H9 (cell line): ENCODE data around the gene SLC9A5. TPM values are rescaled to one million over a fixed set of nuclear protein-coding genes. Genes with fewer than 3 reads are reported as not detected.

Experiments
- DNase-seq: peaks from one replicate; pipeline ENCODE4 v3.0.0-alpha.2; 2017
- H2AFZ ChIP-seq: one replicate; pipeline ENCODE4 v1.6.1; 2013; ENCODE audit warnings: mild to moderate bottlenecking, low read length, control low read depth, moderate library complexity
- H2AK5ac ChIP-seq: 2 replicates; pipeline ENCODE4 v1.6.1; 2013; ENCODE audit warnings: low read length, control low read depth, mixed read lengths; ENCODE audit not compliant: insufficient read length
- H2BK120ac ChIP-seq: one replicate; pipeline ENCODE4 v1.6.1; 2013; ENCODE audit warnings: low read depth, mild to moderate bottlenecking, low read length, control low read depth, inconsistent platforms; ENCODE audit not compliant: poor library complexity, severe bottlenecking
- H2BK12ac ChIP-seq: 2 replicates; pipeline ENCODE4 v1.6.1; 2013; ENCODE audit warnings: low read length, control low read depth, mixed read lengths, low read depth; ENCODE audit not compliant: insufficient read length
- H2BK15ac ChIP-seq: 2 replicates; pipeline ENCODE4 v1.6.1; 2013; ENCODE audit warnings: low read depth, low read length, control low read depth
- H2BK20ac ChIP-seq: one replicate; pipeline ENCODE4 v1.6.1; 2013; ENCODE audit warnings: low read depth, mild to moderate bottlenecking, low read length, control low read depth, inconsistent platforms; ENCODE audit not compliant: poor library complexity, severe bottlenecking
- H2BK5ac ChIP-seq: 2 replicates; pipeline ENCODE4 v1.6.1; 2013; ENCODE audit warnings: low read length, control low read depth, mixed read lengths; ENCODE audit not compliant: insufficient read length
- H3K14ac ChIP-seq: 2 replicates; pipeline ENCODE4 v1.6.1; 2013; ENCODE audit warnings: low read length, control low read depth; ENCODE audit not compliant: insufficient read depth
- H3K18ac ChIP-seq: 2 replicates; pipeline ENCODE4 v1.6.1; 2013; ENCODE audit warnings: low read depth, mild to moderate bottlenecking, mixed read lengths, low read length, control low read depth; ENCODE audit not compliant: insufficient read length
- H3K23ac ChIP-seq: 2 replicates; pipeline ENCODE4 v1.6.1; 2013; ENCODE audit warnings: low read length, control low read depth, mixed read lengths, low read depth; ENCODE audit not compliant: insufficient read length
- H3K23me2 ChIP-seq: 2 replicates; pipeline ENCODE4 v1.6.1; 2013; ENCODE audit warnings: low read depth, mild to moderate bottlenecking, mixed read lengths, low read length, control low read depth; ENCODE audit not compliant: insufficient read length, poor library complexity, severe bottlenecking
- H3K27ac ChIP-seq: 2 replicates; pipeline ENCODE4 v1.5.1; 2013; ENCODE audit warnings: low read length, control low read depth, mixed read lengths, low read depth; ENCODE audit not compliant: insufficient read length
- H3K27me3 ChIP-seq: 2 replicates; pipeline ENCODE4 v1.6.1; 2013; ENCODE audit warnings: low read length, control low read depth, inconsistent platforms; ENCODE audit not compliant: insufficient read depth
- H3K4ac ChIP-seq: 2 replicates; pipeline ENCODE4 v1.6.1; 2013; ENCODE audit warnings: low read depth, mild to moderate bottlenecking, control low read depth, inconsistent platforms, low read length, moderate library complexity
- H3K4me1 ChIP-seq: 2 replicates; pipeline ENCODE4 v1.6.1; 2013; ENCODE audit warnings: low read length, control low read depth, inconsistent platforms; ENCODE audit not compliant: insufficient read depth
- H3K4me2 ChIP-seq: 2 replicates; pipeline ENCODE4 v1.6.1; 2013; ENCODE audit warnings: low read length, control low read depth, mixed read lengths; ENCODE audit not compliant: insufficient read length, insufficient read depth
- H3K56ac ChIP-seq: 2 replicates; pipeline ENCODE4 v1.6.1; 2013; ENCODE audit warnings: low read depth, mild to moderate bottlenecking, mixed read lengths, low read length, control low read depth; ENCODE audit not compliant: insufficient read length
- H3K79me1 ChIP-seq: 2 replicates; pipeline ENCODE4 v1.6.1; 2013; ENCODE audit warnings: low read depth, mild to moderate bottlenecking, moderate library complexity, low read length, control low read depth, inconsistent platforms; ENCODE audit not compliant: insufficient read depth, poor library complexity, severe bottlenecking
- H3K79me2 ChIP-seq: 2 replicates; pipeline ENCODE4 v1.6.1; 2013; ENCODE audit warnings: low read length, control low read depth, inconsistent platforms; ENCODE audit not compliant: insufficient read depth
- H3K9ac ChIP-seq: 2 replicates; pipeline ENCODE4 v1.6.1; 2013; ENCODE audit warnings: low read length, control low read depth, mixed read lengths; ENCODE audit not compliant: insufficient read length; ENCODE audit errors: extremely low read depth
- H3K9me3 ChIP-seq: one replicate; pipeline ENCODE4 v1.6.1; 2013; ENCODE audit warnings: low read depth, low read length, inconsistent platforms; ENCODE audit not compliant: control insufficient read depth
- H3T11ph ChIP-seq: one replicate; pipeline ENCODE4 v1.6.1; 2013; ENCODE audit warnings: mild to moderate bottlenecking, low read length, control low read depth, inconsistent platforms
- H4K20me1 ChIP-seq: one replicate; pipeline ENCODE4 v1.6.1; 2013; ENCODE audit not compliant: control insufficient read depth, insufficient read length, insufficient read depth
- H4K5ac ChIP-seq: 2 replicates; pipeline ENCODE4 v1.6.1; 2013; ENCODE audit warnings: low read depth, mild to moderate bottlenecking, mixed read lengths, low read length, control low read depth; ENCODE audit not compliant: insufficient read length
- H4K8ac ChIP-seq: replicated peaks from 2 replicates; pipeline ENCODE4 v1.6.1; 2013; ENCODE audit warnings: low read length, control low read depth, mixed read lengths, low read depth; ENCODE audit not compliant: insufficient read length
- H4K91ac ChIP-seq: 2 replicates; pipeline ENCODE4 v1.6.1; 2013; ENCODE audit warnings: low read depth, mild to moderate bottlenecking, moderate library complexity, mixed read lengths, low read length, control low read depth; ENCODE audit not compliant: insufficient read length
- H3K27ac Mint-ChIP-seq, 3 experiments: 2 replicates in 2 of 3; 3 replicates in 1 of 3; pipeline ENCODE4 v1.8.0; 2020 to 2021; ENCODE audit warnings: mixed read lengths in 3 of 3, mild to moderate bottlenecking in 1 of 3, moderate library complexity in 1 of 3
- H3K27me3 Mint-ChIP-seq: 2 replicates; pipeline ENCODE4 v1.8.0; 2021; ENCODE audit warnings: low read depth, mild to moderate bottlenecking, moderate library complexity, mixed read lengths
- H3K36me3 Mint-ChIP-seq, 3 experiments: 2 replicates in 2 of 3; 3 replicates in 1 of 3; pipeline ENCODE4 v1.8.0; 2020 to 2021; ENCODE audit warnings: low read depth in 3 of 3, mixed read lengths in 3 of 3; ENCODE audit not compliant: insufficient read depth in 1 of 3
- H3K4me1 Mint-ChIP-seq, 2 experiments: 2 replicates each; pipeline ENCODE4 v1.8.0; 2020; ENCODE audit warnings: mixed read lengths in 2 of 2
- H3K4me3 Mint-ChIP-seq, 2 experiments: 2 replicates in 1 of 2; 3 replicates in 1 of 2; pipeline ENCODE4 v1.8.0; 2020 to 2021; ENCODE audit warnings: mild to moderate bottlenecking in 2 of 2, mixed read lengths in 2 of 2, moderate library complexity in 1 of 2
- H3K9me3 Mint-ChIP-seq, 2 experiments: 2 replicates in 1 of 2; 3 replicates in 1 of 2; pipeline ENCODE4 v1.8.0; 2020; ENCODE audit warnings: mild to moderate bottlenecking in 2 of 2, mixed read lengths in 2 of 2, moderate library complexity in 1 of 2
- WGBS: extraction: QIAGEN DNeasy Blood & Tissue Kit; methylation state at CpG from one replicate; pipeline ENCODE4 v1.1.7; 2013; ENCODE audit warnings: missing lambda C conversion rate, low lambda C conversion rate, mixed read lengths; ENCODE audit not compliant: insufficient read length; ENCODE audit errors: extremely low coverage; 5-methylcytosine and 5-hydroxymethylcytosine counted together
- total RNA-seq: library from RNA; stranded (reverse); gene quantifications from 2 replicates; pipeline ENCODE4 v1.2.1, GENCODE V29; 2021
- TF ChIP-seq, protein P1 (sequence below): fragments of 200-600 bp; sonication (generic); conservative IDR thresholded peaks from 3 replicates; pipeline ENCODE4 v1.8.0; 2021; ENCODE audit warnings: antibody characterized with exemption, mild to moderate bottlenecking

SLC9A5 gene
- total RNA-seq, 1 experiment from 2014 or later = 9.1 TPM

- no peak overlapping the region for H4K8ac ChIP-seq
- no peak overlapping the region for H4K5ac ChIP-seq
- H3K27ac Mint-ChIP-seq = no peak overlapping the region
- H2BK15ac ChIP-seq = no peak overlapping the region
- H3K56ac ChIP-seq = no peak overlapping the region
- H3K36me3 Mint-ChIP-seq = peaks cover 13 to 40% (median 40%) of the 10 kb centered on the region in 3 experiments; a peak in 6 of 7 replicates
- H3K27me3 Mint-ChIP-seq = peaks cover 16% of the 10 kb centered on the region
- H2AFZ ChIP-seq = no peak overlapping the region
- H3K4me3 Mint-ChIP-seq = peak overlapping the region; percentile 99 to 100
- H4K20me1 ChIP-seq = no peaks in the 10 kb centered on the region
- peak overlapping the region; percentile 98 for H3K4me2 ChIP-seq
- H4K91ac ChIP-seq = no peak overlapping the region
- no peak overlapping the region for H3K27ac ChIP-seq
- H3K4ac ChIP-seq = no peak overlapping the region
- no peaks in the 10 kb centered on the region; a peak in 1 of 5 replicates for H3K9me3 Mint-ChIP-seq
- WGBS = no CpG with 5 or more reads among the region's 12 CpGs
- H3K4me1 ChIP-seq = peaks cover 4% of the 10 kb centered on the region
- H2BK5ac ChIP-seq = no peak overlapping the region
- H3K79me2 ChIP-seq = peaks cover 5% of the 10 kb centered on the region; the same call in 1 of the 2 replicates
- H3K23me2 ChIP-seq = peaks cover 15% of the 10 kb centered on the region
- no peak overlapping the region for H2BK12ac ChIP-seq
- H3K14ac ChIP-seq = no peak overlapping the region
- H2BK120ac ChIP-seq = no peak overlapping the region
- no peak overlapping the region for H2BK20ac ChIP-seq
- DNase-seq = no peak
- H3K4me1 Mint-ChIP-seq = peaks cover 17 to 20% of the 10 kb centered on the region in 2 experiments
- TF ChIP-seq, protein P1, sequence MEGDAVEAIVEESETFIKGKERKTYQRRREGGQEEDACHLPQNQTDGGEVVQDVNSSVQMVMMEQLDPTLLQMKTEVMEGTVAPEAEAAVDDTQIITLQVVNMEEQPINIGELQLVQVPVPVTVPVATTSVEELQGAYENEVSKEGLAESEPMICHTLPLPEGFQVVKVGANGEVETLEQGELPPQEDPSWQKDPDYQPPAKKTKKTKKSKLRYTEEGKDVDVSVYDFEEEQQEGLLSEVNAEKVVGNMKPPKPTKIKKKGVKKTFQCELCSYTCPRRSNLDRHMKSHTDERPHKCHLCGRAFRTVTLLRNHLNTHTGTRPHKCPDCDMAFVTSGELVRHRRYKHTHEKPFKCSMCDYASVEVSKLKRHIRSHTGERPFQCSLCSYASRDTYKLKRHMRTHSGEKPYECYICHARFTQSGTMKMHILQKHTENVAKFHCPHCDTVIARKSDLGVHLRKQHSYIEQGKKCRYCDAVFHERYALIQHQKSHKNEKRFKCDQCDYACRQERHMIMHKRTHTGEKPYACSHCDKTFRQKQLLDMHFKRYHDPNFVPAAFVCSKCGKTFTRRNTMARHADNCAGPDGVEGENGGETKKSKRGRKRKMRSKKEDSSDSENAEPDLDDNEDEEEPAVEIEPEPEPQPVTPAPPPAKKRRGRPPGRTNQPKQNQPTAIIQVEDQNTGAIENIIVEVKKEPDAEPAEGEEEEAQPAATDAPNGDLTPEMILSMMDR = no peak
- no peaks in the 10 kb centered on the region for H3K9me3 ChIP-seq
- H3K79me1 ChIP-seq = peaks cover 3% of the 10 kb centered on the region
- no peak overlapping the region for H2AK5ac ChIP-seq
- H3K23ac ChIP-seq = no peak overlapping the region
- no peak overlapping the region for H3K18ac ChIP-seq
- no peaks in the 10 kb centered on the region for H3K27me3 ChIP-seq
- no peak overlapping the region for H3T11ph ChIP-seq
- no peak overlapping the region for H3K9ac ChIP-seq
These were observed 22.4 kb upstream of the SLC9A5 start for GRCh38 chr16:67226295-67226803.
